Astrocyte (in vitro differentiated cells and primary cell): ENCODE results near the gene NECTIN1. TPM values are rescaled to one million over a fixed set of nuclear protein-coding genes. Genes with fewer than 3 reads are reported as not detected.

Experiments
- DNase-seq: peaks from one replicate; pipeline ENCODE4 v3.0.0-alpha.2; 2010; ENCODE audit warnings: low read depth
- FAIRE-seq: peaks from 2 replicates; lab custom pipeline; 2011; peaks lifted over from hg19 to GRCh38; lab: Jason Lieb, UNC
- H2AFZ ChIP-seq: 2 replicates; pipeline ENCODE4 v1.6.0; 2012; ENCODE audit warnings: low read depth, low read length, inconsistent platforms
- H3K27ac ChIP-seq: 2 replicates; pipeline ENCODE4 v1.5.1; 2011; ENCODE audit warnings: low read depth, low read length, inconsistent platforms
- H3K27me3 ChIP-seq: 2 replicates; pipeline ENCODE4 v1.6.0; 2011; ENCODE audit warnings: low read length, inconsistent platforms; ENCODE audit not compliant: insufficient read depth
- H3K36me3 ChIP-seq: 2 replicates; pipeline ENCODE4 v1.5.1; 2011; ENCODE audit warnings: low read length, inconsistent platforms; ENCODE audit not compliant: insufficient read depth
- H3K4me1 ChIP-seq: 2 replicates; pipeline ENCODE4 v1.5.1; 2011; ENCODE audit warnings: low read length, inconsistent platforms; ENCODE audit not compliant: insufficient read depth
- H3K4me2 ChIP-seq: 2 replicates; pipeline ENCODE4 v1.6.0; 2012; ENCODE audit warnings: low read length, inconsistent platforms
- H3K4me3 ChIP-seq: 2 replicates; pipeline ENCODE4 v1.5.1; 2011; ENCODE audit warnings: low read depth, mild to moderate bottlenecking, low read length, inconsistent platforms; ENCODE audit not compliant: insufficient read depth
- H3K79me2 ChIP-seq: 2 replicates; pipeline ENCODE4 v1.6.0; 2012; ENCODE audit warnings: mild to moderate bottlenecking, low read length, inconsistent platforms; ENCODE audit not compliant: insufficient read depth
- H3K9ac ChIP-seq: 2 replicates; pipeline ENCODE4 v1.6.0; 2012; ENCODE audit warnings: mild to moderate bottlenecking, low read length, inconsistent platforms
- H3K9me3 ChIP-seq: 2 replicates; pipeline ENCODE4 v1.5.1; 2012; ENCODE audit warnings: low read depth, mild to moderate bottlenecking, low read length, inconsistent platforms; ENCODE audit not compliant: insufficient read depth
- H4K20me1 ChIP-seq: 2 replicates; pipeline ENCODE4 v1.6.0; 2012; ENCODE audit warnings: low read length, inconsistent platforms; ENCODE audit not compliant: insufficient read depth
- H3K27ac Mint-ChIP-seq: one replicate; pipeline ENCODE4 v1.8.0; 2021; ENCODE audit warnings: mild to moderate bottlenecking, mixed read lengths; ENCODE audit not compliant: unreplicated experiment
- H3K27me3 Mint-ChIP-seq: one replicate; pipeline ENCODE4 v1.8.0; 2021; ENCODE audit warnings: low read depth, mixed read lengths; ENCODE audit not compliant: unreplicated experiment
- H3K36me3 Mint-ChIP-seq: one replicate; pipeline ENCODE4 v1.8.0; 2021; ENCODE audit warnings: low read depth, mixed read lengths; ENCODE audit not compliant: unreplicated experiment
- H3K4me1 Mint-ChIP-seq: one replicate; pipeline ENCODE4 v1.8.0; 2021; ENCODE audit warnings: low read depth, mixed read lengths; ENCODE audit not compliant: unreplicated experiment
- H3K4me3 Mint-ChIP-seq: one replicate; pipeline ENCODE4 v1.8.0; 2021; ENCODE audit warnings: mild to moderate bottlenecking, moderate library complexity, mixed read lengths; ENCODE audit not compliant: unreplicated experiment
- H3K9me3 Mint-ChIP-seq: one replicate; pipeline ENCODE4 v1.8.0; 2021; ENCODE audit warnings: mild to moderate bottlenecking, mixed read lengths; ENCODE audit not compliant: unreplicated experiment
- EZH2 ChIP-seq: IDR thresholded peaks from 2 replicates; pipeline ENCODE4 v1.6.1; 2012; ENCODE audit warnings: mild to moderate bottlenecking, low read length, inconsistent platforms; ENCODE audit not compliant: insufficient read depth
- total RNA-seq: library from RNA; stranded (reverse); gene quantifications from 2 replicates; pipeline ENCODE4 v1.2.1, GENCODE V29; 2021
- TF ChIP-seq, protein P1 (sequence below): IDR thresholded peaks from 2 replicates; pipeline ENCODE4 v1.5.1; 2011; ENCODE audit warnings: low read depth, mild to moderate bottlenecking, inconsistent platforms, low read length, moderate library complexity; ENCODE audit not compliant: insufficient read depth

NECTIN1 gene
- total RNA-seq, 1 donor from 2014 or later, result 17.7 TPM

DNA sequence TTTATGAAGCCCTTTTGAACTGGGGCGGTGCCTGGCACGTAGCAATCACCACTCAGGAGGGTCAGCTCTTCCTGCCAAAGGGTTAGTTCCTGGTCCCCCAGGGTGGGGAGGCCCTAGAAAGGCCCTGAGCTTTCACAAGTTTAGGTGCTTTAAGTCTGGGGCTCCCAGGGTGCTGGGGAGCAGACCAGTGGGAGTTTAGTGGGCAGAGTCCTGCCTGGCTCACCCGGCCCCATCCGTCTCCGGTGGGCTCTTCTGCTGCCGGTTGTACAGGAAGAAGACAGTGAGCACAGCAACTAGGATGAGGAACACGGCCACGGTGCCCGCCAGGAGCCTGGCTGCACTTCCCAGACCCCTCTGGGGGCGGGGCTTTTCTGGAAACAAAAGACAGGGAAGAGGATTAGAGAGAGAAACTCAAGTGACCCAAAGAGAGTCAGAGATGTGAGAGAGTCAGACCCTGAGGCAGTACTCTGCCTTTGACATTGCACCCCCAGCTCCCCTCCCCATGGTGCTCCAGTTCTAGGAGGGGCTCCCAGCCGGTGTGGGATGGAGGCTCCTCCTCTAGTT, 89.3 kb downstream of the NECTIN1 start:
- no peak for FAIRE-seq

DNA sequence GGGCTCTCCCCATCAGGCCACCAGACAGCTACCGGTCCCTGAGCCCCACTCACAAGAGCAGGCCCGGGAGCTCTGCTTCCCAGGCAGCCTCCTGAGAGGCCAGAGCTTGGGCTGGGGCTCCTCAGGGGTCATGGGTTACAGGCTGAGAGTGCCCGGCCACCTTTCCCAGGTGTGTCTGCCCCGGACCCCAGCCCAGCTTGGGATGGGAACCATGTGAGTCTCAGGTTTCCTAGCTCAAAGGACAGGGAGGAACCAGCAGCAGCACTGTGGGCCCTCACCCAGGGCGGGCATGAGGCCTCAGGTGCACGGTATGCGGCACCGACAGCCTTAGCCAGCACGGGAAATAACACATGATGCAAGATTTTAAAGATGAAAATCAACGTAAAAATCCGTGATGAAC, 90.1 kb downstream of the NECTIN1 start:
- FAIRE-seq, result no peak
- Histone ChIP-seq H3K27me3 (no peaks in the 10 kb centered on the region), H3K9ac (no peak overlapping the region), H3K4me1 (no peaks in the 10 kb centered on the region), H3K9me3 (no peaks in the 10 kb centered on the region), H4K20me1 (no peaks in the 10 kb centered on the region), H3K4me2 (no peak overlapping the region), H3K79me2 (no peaks in the 10 kb centered on the region), H3K4me3 (no peak overlapping the region), H2AFZ (no peak overlapping the region), H3K36me3 (no peaks in the 10 kb centered on the region), H3K27ac (no peak overlapping the region)
- Mint-ChIP-seq H3K9me3 (peaks cover 10% of the 10 kb centered on the region), H3K4me1 (no peaks in the 10 kb centered on the region), H3K36me3 (no peaks in the 10 kb centered on the region), H3K27me3 (peaks cover 60% of the 10 kb centered on the region), H3K27ac (no peak overlapping the region), H3K4me3 (no peak overlapping the region)
- DNase-seq, result no peak
- TF ChIP-seq EZH2, result no peak
- TF ChIP-seq, protein P1, sequence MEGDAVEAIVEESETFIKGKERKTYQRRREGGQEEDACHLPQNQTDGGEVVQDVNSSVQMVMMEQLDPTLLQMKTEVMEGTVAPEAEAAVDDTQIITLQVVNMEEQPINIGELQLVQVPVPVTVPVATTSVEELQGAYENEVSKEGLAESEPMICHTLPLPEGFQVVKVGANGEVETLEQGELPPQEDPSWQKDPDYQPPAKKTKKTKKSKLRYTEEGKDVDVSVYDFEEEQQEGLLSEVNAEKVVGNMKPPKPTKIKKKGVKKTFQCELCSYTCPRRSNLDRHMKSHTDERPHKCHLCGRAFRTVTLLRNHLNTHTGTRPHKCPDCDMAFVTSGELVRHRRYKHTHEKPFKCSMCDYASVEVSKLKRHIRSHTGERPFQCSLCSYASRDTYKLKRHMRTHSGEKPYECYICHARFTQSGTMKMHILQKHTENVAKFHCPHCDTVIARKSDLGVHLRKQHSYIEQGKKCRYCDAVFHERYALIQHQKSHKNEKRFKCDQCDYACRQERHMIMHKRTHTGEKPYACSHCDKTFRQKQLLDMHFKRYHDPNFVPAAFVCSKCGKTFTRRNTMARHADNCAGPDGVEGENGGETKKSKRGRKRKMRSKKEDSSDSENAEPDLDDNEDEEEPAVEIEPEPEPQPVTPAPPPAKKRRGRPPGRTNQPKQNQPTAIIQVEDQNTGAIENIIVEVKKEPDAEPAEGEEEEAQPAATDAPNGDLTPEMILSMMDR, result no peak

More for the DNA sequence above, 89.3 kb downstream of the NECTIN1 start:
- Histone ChIP-seq H3K36me3 (no peaks in the 10 kb centered on the region), H3K79me2 (no peaks in the 10 kb centered on the region), H3K4me3 (no peak overlapping the region), H3K4me1 (no peaks in the 10 kb centered on the region), H3K4me2 (no peak overlapping the region), H4K20me1 (no peaks in the 10 kb centered on the region), H3K27me3 (no peaks in the 10 kb centered on the region), H3K9me3 (no peaks in the 10 kb centered on the region), H3K9ac (no peak overlapping the region), H3K27ac (no peak overlapping the region), H2AFZ (no peak overlapping the region)
- no peak for TF ChIP-seq EZH2
- TF ChIP-seq, protein P1, result no peak
- Mint-ChIP-seq H3K27me3 (peaks cover 58% of the 10 kb centered on the region), H3K9me3 (peaks cover 8% of the 10 kb centered on the region), H3K36me3 (no peaks in the 10 kb centered on the region), H3K27ac (no peak overlapping the region), H3K4me3 (no peak overlapping the region), H3K4me1 (no peaks in the 10 kb centered on the region)
- no peak for DNase-seq

DNA sequence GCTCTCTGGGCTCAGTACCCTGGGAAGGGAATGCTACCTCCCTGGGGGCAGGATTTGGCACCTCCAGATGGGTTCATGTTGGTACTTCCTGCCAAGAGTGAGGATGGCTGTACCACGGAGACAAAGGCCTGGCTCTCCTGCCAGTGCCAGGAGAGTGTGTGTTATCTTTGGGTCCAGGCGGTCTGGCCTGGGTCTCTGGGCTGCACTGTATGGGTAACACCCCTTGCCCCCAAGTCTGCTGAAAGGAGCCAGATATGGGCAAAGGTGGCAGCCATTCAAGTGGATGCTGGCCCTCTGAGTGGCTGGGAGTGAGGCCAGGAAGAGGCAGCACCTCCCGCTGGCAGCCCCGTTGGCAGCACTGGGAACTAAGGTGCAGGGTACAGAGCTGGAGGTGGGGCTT, 91.5 kb downstream of the NECTIN1 start:
- Histone ChIP-seq H2AFZ (no peak overlapping the region), H4K20me1 (no peaks in the 10 kb centered on the region), H3K79me2 (no peaks in the 10 kb centered on the region), H3K4me3 (no peak overlapping the region), H3K4me1 (no peaks in the 10 kb centered on the region), H3K4me2 (no peak overlapping the region), H3K36me3 (no peaks in the 10 kb centered on the region), H3K27ac (no peak overlapping the region), H3K9ac (no peak overlapping the region), H3K27me3 (no peaks in the 10 kb centered on the region), H3K9me3 (no peaks in the 10 kb centered on the region)
- DNase-seq (no peak), FAIRE-seq (no peak)
- H3K9me3 Mint-ChIP-seq, result peaks cover 15% of the 10 kb centered on the region
- no peak for TF ChIP-seq EZH2
- TF ChIP-seq, protein P1, result no peak
- H3K36me3 Mint-ChIP-seq, result no peaks in the 10 kb centered on the region
- H3K27me3 Mint-ChIP-seq, result peaks cover 58% of the 10 kb centered on the region
- no peak overlapping the region for H3K27ac Mint-ChIP-seq
- H3K4me3 Mint-ChIP-seq, result no peak overlapping the region
- no peaks in the 10 kb centered on the region for H3K4me1 Mint-ChIP-seq
